Glomerular visceral epithelial cell (primary cell): ENCODE data around the gene NRXN2.
"Not testable (repeated sequence)": the region's sequence is repeated elsewhere in the genome, so short reads cannot be mapped to it uniquely, and the experiment has no call there.

Experiments used
- DNase-seq: peaks from one replicate; pipeline ENCODE4 v3.0.0-alpha.2; 2016; ENCODE audit errors: extremely low spot score

Gene NRXN2

DNA sequence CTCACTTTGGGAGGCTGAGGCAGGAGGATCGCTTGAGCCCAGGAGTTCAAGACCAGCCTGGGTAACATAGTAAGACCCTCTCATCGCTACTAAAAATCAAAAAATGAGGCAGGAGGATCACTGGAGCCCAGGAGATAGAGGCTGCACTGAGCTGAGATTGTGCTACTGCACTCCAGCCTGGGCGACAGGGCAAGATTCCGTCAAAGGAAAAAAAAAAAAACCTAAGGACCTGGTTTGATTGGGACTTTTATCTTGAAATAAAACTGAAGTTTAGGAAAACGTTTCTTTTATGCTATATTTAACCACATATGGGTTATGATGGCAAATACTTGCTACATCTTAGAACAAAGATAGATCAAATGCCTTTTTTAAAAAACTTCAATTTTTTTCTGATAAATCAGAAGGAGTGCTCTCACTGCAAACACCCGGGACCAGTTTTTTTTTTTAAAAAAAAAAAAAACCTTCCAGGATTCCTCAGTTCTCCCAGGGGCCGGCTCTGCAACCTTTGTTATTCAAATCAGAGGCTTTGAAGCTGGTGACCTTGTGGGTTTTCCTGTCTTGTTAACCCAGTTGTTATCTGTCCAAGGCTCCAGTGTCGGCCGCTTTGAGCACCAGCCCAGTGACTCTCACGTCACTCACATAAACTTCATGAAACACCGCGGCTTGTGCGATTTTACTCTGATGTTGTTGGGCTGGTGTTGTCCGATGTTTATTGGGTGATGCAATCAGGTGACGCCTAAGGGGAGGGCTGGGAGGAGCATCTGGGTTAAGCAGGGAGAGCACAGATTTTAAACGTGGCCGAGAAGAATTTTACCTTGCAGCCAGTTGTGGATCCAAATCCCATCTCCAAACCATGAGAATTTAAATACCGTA, 156.7 kb downstream of the NRXN2 start:
- DNase-seq: no peak

DNA sequence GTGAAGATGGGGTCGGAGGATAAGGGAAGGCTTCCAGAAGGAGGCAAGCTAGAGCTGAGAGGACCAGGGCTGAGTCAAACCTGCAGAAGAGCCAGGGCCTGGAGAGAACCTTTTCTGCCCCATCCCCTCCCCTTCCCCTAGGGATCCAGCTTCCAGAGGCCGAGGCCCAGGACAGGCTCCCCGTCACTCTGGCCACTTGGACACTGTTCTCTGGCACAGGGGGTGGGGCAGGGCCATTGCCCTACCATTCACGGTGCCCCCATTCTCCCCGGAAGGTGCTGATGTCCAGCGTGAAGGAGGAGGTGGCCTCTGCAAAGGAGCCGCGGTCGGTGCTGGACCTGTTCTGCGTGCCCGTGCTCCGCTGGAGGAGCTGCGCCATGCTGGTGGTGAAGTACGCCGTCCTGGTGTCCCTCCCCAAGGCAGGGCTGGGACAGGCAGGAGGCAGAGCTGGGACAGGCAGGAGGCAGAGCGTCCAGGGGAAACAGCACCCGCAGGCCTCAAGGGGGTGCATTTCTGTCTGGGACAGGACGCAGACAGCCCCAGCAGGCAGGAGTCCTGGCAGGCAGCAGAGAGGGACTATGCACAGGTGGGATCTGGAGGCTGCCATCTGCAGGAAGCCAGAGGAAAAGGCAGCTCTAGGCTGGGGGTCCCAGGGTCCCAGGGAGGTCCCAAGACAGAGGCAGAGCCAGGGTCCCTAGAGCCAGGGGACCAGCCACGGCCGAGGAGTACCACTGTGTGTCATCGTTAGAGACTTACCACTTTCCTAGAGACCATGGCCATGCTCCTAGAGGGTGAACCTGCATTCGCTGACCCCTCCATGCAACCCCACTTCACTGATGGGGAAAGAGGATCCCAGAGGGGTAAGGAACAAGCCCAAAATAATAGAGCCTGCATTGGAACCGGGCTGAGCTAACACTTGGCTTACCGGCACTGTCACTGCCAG, 157.8 kb downstream of the NRXN2 start:
- DNase-seq: no peak

DNA sequence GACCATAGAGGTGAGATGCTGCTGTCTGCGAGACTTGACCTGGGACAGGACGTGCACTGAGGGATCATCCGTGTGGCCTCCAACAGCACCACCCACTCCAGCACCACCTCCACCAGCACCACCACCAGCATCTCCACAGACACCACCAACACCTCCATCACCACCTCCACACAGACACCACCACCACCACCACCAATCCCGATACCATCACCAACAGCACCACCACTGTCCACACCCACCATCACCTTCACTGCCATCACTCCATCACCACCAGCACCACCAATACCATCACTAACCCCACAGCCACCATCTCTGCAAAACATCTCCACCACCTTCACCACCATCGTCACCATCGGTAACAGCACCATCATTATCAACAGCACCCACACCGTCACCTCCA, 158.6 kb downstream of the NRXN2 start:
- DNase-seq: no peak

DNA sequence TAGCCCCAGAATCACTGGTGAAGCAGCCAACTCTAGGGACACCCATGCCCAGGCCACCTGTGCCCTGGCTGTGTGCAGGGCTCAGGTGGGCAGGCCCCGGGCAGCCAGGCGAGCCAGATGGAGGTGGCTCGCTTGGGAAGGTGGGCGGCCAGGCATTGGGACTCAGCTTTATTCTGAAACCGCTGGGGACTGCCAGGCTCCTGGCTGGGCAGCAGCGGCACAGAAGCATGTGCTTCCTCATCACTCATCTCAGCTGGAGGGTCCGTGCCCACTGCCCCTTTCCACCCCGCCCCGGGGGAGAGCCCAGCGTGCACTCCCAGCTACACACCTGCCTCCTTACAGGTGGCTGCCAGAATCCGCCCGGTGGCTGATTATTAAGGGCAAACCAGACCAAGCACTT, 159.0 kb downstream of the NRXN2 start:
- no peak for DNase-seq

DNA sequence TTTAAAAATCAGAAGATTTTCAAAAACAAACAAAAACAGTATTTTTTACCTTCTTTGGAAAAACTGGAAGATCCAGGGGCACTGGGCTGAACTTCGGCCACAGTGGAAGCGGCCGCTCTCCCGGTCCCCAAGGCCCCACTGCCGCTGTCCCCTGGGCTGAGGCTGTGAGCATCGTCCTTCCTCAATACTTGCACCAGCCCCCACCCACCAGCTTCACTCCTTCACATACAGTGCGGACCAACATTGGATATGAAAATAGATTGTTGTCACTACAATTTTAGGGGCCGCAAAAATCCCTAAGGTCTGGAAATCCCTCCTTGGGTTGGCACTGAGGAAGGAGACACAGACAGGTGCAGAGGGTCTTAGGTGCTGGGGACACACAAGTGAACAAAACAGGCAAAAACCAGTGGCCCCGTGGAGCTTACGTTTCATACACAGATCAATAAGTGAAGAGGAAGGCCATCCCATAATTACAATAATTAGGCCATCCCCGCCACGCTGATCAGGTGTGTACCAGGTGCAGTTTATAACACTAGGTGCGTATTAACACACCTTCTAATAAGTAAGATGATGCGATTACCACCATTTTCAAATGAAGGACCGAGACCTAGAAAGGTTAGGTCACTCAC, 160.2 kb downstream of the NRXN2 start:
- no peak for DNase-seq

DNA sequence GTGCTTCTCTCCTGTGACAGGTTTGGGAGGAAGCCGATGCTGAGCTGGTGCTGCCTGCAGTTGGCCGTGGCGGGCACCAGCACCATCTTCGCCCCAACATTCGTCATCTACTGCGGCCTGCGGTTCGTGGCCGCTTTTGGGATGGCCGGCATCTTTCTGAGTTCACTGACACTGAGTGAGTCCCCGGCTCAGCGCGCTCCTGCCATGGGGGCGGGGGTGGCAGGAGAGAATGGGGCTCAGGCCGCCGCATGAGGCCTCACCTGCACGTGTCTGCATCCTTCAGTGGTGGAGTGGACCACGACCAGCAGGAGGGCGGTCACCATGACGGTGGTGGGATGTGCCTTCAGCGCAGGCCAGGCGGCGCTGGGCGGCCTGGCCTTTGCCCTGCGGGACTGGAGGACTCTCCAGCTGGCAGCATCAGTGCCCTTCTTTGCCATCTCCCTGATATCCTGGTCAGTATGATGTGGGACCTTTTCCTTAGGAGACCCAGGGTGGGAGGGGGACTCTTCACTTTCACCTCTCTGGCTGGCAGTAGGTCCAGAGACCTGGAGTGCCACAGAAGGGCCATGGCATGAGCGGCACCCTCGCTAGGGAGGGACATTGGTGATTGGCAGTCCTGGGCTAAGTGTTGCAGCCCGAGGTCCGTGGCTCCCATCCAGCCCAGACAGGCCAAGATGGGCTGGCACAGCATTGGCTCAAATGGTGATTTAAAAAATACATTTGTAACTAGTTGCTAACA, 160.8 kb downstream of the NRXN2 start:
- DNase-seq: no peak

DNA sequence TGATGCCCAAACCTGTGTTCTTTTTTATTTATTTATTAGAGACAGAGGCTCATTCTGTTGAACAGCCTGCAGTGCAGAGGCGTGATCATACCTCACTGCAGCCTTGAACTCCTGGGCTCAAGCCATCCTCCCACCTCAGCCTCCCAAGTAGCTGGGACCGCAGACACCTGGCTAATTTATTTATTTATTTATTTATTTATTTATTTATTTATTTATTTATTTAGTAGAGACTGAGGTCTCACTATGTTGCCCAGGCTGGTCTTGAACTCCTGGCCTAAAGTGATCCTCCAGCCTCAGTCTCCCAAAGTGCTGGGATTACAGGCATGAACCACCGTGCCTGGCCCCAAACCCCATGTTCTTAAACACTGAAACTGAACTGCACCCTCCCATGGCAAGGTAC, 161.6 kb downstream of the NRXN2 start:
- not testable (repeated sequence) for DNase-seq

DNA sequence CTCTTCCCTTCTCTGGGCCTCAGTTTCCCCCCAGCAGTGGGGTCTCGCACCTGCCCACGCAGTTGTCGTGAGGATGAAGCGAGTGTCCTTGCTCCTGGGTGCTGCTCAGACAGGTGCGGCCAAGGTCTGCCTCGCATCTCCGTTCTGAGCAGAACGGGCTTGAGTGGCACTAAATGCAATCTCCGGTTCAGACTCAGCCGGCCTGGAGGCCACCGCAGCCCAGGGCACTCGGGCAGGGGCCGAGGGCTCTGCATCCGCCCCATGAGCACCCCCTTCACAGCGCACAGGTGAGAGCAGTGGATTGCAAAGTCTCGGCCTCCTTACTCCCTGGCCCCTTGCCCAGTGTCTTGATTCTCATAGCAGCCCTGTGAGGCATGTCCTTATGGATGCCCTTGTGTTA, 162.1 kb downstream of the NRXN2 start:
- no peak for DNase-seq

DNA sequence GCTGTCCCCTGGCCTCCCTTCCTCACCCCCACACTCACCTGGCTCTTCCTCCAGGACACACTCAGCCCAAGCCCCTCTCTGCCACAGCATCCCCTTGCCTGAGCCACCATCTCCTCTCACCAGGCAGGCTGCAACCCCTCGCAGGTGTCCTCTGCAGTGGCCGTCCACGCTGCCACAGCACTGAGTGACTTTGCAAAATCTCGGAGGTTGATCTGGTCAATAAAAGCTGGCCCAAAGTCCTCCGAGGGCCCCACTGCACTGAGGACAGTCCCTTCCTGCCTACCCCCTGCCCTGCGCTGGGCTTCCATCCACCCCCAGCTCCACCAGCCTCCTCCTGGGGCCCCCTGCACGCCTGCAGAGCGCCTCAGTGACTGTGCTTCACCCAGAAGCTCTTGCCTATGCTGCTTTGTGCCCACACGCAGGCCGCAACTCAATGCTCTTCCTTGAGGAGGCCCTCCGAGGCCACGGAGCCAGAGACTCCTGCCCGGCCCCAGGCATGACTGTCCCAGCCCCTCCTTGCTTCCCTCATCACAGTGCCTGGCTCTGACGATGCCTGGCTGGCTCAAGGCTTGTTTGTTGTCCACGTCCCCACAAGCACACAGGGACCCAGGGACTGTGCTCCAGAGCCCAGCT, 162.7 kb downstream of the NRXN2 start:
- DNase-seq: no peak

DNA sequence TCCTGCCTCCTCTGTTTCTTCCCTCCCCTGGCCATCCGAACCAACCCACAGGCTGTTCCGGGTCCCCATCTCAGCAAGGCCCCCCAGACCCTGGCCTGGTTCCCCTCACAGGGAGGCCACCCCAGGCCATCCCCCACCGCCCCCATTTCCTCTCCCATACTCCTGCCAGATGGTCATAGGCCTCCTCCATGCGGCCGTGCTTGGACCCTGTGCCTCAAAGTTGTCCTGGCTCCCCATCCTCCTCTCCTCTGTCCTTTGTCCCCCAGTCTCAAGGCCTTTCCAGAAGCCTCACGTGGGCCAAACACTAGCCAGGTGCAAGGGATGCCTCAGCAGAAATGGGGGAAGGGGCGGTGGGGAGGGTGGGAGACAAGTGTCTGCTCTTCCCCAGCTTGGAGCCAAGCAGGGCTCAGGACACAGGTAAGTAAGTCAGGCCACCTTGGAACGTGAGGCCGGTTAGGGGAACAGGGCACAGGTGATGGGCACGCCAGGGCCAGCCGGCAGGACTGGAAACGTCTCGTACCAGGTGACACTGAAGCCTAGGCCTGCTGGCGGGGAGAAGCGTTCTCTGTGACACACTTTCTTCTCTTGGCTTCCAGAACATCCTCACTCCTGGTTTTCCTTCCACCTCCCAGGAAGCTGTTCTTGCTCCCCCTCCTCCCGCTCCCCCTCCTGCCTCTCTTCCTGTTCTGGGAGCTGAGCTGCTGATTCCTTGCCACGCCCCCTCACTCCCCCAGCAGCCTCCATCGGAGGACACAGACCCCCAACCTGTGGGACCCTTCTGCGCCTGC, 163.5 kb downstream of the NRXN2 start:
- DNase-seq: no peak

DNA sequence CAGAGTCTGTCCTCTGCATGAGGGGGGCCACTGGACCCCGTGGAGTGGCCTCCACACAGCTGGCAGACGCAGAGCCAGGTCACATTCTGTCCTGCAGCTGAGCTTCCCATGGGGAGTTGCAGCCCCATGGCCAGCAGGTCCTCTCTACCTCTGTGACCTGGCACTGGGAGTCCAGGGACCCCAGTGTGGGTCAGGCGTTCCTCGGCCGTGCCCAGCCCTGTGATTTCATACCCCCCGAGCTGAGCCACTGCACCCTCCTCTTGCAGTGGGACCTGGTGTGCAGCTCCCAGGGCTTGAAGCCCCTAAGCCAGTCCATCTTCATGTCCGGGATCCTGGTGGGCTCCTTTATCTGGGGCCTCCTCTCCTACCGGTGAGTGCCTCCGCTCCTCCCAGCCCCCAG, 164.1 kb downstream of the NRXN2 start:
- DNase-seq: no peak

DNA sequence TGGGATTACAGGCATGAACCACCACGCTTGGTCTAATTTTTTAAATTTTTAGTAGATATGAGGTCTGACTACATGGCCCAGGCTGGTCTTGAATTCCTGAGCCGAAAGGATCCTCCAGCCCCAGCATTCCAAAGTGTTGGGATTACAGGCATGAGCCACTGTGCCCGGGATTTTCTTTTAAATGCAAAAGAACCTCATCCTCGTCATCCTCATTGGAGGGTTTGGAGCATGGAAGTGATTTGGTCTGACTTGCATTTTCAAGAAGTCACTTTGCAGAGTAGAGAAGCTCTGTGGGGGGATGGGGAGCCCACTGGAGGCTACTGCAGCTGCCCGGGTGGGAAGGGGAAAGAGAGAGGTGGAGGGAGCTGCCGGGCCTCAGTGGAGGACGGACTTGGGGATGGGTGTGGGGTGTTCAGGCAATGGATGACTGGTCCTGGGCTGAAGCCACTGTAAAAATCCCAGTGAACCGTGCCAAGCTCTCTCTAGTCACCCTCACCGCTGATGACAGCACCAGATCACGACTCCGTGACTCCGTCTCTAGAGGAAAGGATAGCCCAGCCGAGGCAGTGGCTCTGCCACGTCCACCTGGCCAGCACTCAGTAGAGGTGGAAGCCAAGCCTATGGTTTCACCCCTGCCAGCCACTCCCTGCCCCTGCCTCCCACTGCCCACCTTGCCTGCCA, 164.8 kb downstream of the NRXN2 start:
- DNase-seq: peak; percentile 62

DNA sequence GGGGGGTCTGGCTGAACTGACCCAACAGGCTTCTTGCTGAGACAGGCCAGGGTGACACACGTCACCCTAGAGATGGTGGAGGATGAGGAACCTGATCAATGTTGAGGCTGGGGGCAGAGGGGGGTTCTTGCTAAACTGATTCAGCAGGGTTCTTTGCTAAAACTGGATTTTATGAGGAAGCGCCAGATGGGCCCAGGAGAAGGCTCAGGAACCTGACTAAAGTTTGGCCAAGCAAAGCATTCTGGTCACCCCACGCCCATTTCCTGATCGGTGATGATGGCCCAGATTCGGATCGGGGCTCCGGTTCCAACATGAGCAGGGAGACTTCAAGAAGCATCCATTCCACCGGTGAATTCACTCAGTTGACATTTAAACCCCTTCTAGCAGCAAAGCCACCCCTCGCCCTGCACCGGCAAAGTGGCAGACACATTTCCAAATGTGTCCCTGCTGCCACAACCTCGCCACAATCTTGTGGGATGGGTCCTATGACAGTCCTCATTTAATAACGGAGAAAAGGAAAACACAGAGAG, 166.2 kb downstream of the NRXN2 start:
- no peak for DNase-seq
